Measurements from ENCODE around the gene TTC6.

DNA sequence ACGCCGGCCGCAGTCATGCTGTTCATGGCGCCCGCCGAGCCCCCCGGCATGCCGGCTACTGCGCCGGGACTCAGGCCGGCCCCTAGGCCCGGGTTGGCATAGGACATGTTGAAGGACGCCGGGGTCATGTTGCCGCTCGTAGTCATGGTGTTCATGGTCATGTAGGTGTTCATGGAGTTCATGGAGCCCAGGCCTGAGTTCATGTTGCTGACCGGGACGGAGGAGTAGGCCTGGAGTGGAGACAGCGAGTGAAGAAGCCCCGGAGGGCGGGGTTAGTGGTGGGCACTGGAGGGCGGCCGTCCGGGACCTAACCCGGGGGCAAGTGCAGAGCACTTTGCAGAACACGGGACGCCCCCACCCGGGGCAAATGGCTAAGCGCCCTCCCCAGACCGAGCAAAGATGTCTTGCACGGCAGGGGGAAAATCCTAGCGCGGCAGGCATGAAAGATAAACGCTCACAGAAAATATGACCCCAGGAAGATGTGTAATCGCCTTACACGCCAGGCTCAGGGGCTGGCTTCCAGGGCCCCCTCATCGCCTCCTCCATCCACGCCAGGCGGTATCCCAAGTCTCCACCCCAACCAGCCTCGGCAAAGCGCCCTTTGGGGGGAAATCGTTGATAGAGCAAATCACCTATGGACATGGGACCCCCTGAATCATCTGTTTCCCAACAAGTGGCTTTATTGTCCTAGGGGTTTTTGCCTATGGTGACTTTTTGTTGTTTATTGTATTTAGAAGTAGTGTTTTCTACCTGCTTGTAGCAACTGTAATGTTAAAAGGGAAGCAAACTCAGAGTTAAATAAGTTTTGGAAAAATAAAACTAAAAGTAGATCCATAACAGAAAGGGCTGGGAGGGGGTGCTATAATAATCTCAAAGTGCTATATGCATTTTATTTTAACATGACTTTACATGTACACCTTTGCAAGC lies 2.7 kb upstream of the TTC6 start:
- TF ChIP-seq, protein P1, sequence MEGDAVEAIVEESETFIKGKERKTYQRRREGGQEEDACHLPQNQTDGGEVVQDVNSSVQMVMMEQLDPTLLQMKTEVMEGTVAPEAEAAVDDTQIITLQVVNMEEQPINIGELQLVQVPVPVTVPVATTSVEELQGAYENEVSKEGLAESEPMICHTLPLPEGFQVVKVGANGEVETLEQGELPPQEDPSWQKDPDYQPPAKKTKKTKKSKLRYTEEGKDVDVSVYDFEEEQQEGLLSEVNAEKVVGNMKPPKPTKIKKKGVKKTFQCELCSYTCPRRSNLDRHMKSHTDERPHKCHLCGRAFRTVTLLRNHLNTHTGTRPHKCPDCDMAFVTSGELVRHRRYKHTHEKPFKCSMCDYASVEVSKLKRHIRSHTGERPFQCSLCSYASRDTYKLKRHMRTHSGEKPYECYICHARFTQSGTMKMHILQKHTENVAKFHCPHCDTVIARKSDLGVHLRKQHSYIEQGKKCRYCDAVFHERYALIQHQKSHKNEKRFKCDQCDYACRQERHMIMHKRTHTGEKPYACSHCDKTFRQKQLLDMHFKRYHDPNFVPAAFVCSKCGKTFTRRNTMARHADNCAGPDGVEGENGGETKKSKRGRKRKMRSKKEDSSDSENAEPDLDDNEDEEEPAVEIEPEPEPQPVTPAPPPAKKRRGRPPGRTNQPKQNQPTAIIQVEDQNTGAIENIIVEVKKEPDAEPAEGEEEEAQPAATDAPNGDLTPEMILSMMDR (IDR thresholded peaks at IDR 0.05; ENCODE audit: low read depth, low read length, missing input control) = no peak
- TF ChIP-seq RAD21 (IDR thresholded peaks at IDR 0.05) (no peak), SP1 (IDR thresholded peaks at IDR 0.05) (no peak)
- TF ChIP-seq, protein P2, sequence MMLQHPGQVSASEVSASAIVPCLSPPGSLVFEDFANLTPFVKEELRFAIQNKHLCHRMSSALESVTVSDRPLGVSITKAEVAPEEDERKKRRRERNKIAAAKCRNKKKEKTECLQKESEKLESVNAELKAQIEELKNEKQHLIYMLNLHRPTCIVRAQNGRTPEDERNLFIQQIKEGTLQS (IDR thresholded peaks at IDR 0.05) = no peak

Measured in liver (tissue), 3 donors.